ENCODE results near the gene CERS3. TPM values are rescaled to one million over a fixed set of nuclear protein-coding genes. Genes with fewer than 3 reads are reported as not detected.

The CERS3 gene
- total RNA-seq, 4 donors from 2014 or later, result 4.7 TPM; not detected in 3

DNA sequence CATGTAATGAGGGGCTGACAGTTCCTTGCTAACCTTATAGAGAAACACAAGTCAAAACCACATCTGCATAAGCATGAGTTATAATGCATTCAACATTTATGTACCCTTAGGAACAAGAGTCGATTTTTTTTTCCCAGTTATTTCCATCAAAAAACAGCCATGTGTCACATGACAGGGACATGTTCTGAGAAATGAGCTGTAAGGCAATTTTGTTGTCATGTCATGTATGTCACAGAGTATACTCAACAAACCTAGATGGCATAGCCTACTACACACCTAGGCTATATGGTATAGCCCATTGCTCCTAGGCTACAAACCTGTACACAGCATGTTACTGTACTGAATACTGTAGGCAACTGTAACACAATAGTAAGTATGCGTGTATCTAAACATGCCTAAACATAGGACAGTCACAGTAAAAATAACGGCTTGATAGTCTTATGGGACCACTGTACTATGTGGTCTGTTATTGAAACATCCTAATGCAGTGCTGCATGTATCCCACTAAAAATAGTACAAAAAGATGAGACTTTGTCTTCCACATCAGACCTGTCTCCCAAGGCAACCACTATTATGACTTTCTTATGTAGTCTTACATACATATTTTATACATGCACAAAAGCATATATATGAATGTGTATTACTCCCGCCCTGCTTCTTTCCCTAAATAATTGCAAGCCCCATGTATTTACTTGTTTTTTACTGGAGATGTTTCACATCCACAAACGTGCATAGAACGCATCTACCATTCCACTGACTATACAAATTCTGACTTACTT lies 38.3 kb upstream of the CERS3 start:
- TF ChIP-seq, protein P1, sequence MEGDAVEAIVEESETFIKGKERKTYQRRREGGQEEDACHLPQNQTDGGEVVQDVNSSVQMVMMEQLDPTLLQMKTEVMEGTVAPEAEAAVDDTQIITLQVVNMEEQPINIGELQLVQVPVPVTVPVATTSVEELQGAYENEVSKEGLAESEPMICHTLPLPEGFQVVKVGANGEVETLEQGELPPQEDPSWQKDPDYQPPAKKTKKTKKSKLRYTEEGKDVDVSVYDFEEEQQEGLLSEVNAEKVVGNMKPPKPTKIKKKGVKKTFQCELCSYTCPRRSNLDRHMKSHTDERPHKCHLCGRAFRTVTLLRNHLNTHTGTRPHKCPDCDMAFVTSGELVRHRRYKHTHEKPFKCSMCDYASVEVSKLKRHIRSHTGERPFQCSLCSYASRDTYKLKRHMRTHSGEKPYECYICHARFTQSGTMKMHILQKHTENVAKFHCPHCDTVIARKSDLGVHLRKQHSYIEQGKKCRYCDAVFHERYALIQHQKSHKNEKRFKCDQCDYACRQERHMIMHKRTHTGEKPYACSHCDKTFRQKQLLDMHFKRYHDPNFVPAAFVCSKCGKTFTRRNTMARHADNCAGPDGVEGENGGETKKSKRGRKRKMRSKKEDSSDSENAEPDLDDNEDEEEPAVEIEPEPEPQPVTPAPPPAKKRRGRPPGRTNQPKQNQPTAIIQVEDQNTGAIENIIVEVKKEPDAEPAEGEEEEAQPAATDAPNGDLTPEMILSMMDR (IDR thresholded peaks at IDR 0.05; ENCODE audit: low read depth), result no peak

DNA sequence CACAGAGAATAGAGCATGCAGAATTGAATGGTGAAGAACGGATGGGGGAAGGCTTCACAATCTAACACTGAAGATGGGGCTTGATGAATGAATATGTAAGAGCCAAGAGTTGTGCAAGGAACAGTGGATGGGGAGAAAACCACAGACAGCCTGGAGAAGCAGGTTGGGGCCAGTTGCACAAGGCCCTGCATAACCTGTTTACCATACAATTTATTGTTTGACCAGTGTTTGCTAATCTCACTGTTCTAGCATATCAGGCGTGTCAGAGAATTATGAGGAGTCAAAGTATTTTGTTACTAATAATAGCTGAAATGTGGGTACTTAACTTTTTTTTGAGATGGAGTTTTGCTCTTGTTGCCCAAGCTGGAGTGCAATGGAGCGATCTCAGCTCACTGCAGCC lies 36.8 kb upstream of the CERS3 start:
- TF ChIP-seq, protein P1 (IDR thresholded peaks at IDR 0.05; ENCODE audit: low read depth), result no peak

DNA sequence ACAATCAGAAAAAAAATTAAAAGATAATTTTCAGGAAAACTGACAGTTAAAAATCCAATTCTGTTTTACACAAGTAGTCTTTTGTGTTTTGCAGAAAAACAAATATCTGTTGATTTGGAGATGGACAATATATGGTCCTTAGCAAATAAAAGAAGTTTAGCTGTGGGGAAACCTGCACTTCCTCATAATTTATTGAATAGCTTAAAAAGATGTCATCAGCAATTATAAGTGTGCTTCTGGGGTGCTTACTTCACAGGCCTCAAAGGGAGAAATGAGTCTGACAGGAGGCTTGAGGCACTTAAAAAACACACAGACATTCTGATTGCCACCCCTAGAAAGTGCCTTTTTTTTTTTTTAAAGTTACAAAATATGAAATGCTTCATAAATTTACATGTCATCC lies 31.6 kb upstream of the CERS3 start:
- TF ChIP-seq, protein P1 (IDR thresholded peaks at IDR 0.05; ENCODE audit: low read depth), result no peak

DNA sequence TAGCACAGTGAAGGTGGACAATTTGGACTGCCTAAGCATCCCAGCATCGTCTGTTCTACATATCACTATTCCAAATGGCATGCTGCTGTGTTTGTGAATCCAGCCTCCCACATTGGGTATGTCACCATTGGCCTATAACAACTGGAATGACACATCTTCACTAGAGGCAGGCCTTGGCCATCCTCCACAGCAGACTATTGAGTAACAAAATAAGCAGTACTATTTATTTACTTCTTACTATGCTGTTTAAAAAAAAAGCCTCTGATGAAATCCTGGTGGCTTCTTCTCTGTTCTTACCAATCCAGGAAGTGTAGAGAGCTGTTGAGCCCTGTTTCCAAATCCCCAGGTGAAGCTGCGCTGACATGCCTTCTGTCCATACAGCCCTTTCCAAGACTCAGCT lies 30.6 kb upstream of the CERS3 start:
- TF ChIP-seq, protein P1 (IDR thresholded peaks at IDR 0.05; ENCODE audit: low read depth), result no peak

GRCh38 chr15:100558771-100559254 lies 30.1 kb upstream of the CERS3 start:
- TF ChIP-seq, protein P1 (IDR thresholded peaks at IDR 0.05; ENCODE audit: low read depth), result no peak

- TF ChIP-seq, protein P1 (IDR thresholded peaks at IDR 0.05; ENCODE audit: low read depth), result no peak
These were observed 24.7 kb upstream of the CERS3 start for GRCh38 chr15:100553468-100553867.

DNA sequence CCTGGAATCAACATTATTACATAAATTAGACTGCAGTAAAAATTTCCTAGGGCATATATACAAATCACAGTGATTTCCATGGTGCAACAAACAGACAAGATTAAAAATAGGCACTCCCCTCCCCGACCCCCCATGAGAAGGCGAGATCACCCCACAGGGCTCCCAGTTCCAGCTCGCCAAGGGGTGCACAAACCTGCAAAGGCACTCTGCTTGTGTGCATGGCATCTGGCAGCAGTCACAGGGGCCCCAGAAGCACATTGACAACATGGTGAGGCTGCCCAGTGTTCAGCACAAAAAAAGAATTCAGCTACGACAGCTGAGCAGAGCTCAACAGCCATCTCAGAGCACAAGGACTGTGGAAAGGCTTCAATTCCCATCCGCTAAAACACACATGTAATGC lies 19.2 kb upstream of the CERS3 start:
- TF ChIP-seq, protein P1 (IDR thresholded peaks at IDR 0.05; ENCODE audit: low read depth), result no peak

All from subcutaneous adipose tissue (tissue), 4 donors.